A549 (cell line): Measurements from ENCODE around the gene UGT2B7. TPM values are rescaled to one million over a fixed set of nuclear protein-coding genes. Genes with fewer than 3 reads are reported as not detected.

Experiments used
- ATAC-seq, 2 experiments: fragments of 200-7000 bp in 1 of 2; fragments of >200 bp in 1 of 2; cut with Nextera tagmentation in 1 of 2; cut with Tn5 transposase in 1 of 2; 3 replicates each; pipeline versions ENCODE4 v1.8.0 to v1.9.1; 2018 to 2020; ENCODE audit warnings: mild to moderate bottlenecking in 1 of 2, moderate library complexity in 1 of 2
- CTCF ChIA-PET: fragments of 300-600 bp; sonication (Branson Sonifier 250); formaldehyde crosslinking; extraction: SDS; loops from one replicate; lab custom pipeline; 2021; ENCODE audit warnings: antibody characterized with exemption, inconsistent platforms; lab: Yijun Ruan, JAX
- POLR2A ChIA-PET: fragments of 350-600 bp; formaldehyde crosslinking; extraction: SDS; loops from one replicate; lab custom pipeline; 2021; ENCODE audit warnings: antibody characterized with exemption, inconsistent platforms; lab: Yijun Ruan, JAX
- DNase-seq, 2 experiments: peaks; one replicate each; pipeline versions ENCODE4 v3.0.0 to v3.0.0-alpha.2; 2011 to 2016; ENCODE audit warnings: low read depth in 1 of 2, low spot score in 1 of 2
- FAIRE-seq: peaks from 2 replicates; lab custom pipeline; 2011; peaks lifted over from hg19 to GRCh38; lab: Jason Lieb, UNC
- H3K27ac ChIP-seq, 2 experiments: fragments of >200 bp; sonication (Bioruptor Twin); formaldehyde crosslinking; 3 replicates each; pipeline ENCODE4 v1.5.1; 2016 to 2017
- H3K4me1 ChIP-seq: fragments of >200 bp; sonication (Bioruptor Twin); formaldehyde crosslinking; 3 replicates; pipeline ENCODE4 v1.6.1; 2016
- H3K4me2 ChIP-seq: fragments of >200 bp; sonication (Bioruptor Twin); formaldehyde crosslinking; 3 replicates; pipeline ENCODE4 v1.6.1; 2016
- H3K4me3 ChIP-seq: fragments of >200 bp; sonication (Bioruptor Twin); formaldehyde crosslinking; 3 replicates; pipeline ENCODE4 v1.5.1; 2016
- H3K9me3 ChIP-seq: fragments of >200 bp; sonication (Bioruptor Twin); formaldehyde crosslinking; 3 replicates; pipeline ENCODE4 v1.6.1; 2016
- BCL3 ChIP-seq: fragments of >200 bp; sonication (Bioruptor Twin); formaldehyde crosslinking; IDR thresholded peaks from 3 replicates; pipeline ENCODE4 v1.6.1; 2016
- CBX2 ChIP-seq: fragments of 200-600 bp; sonication (generic); IDR thresholded peaks from 2 replicates; pipeline ENCODE4 v1.6.1; 2016; ENCODE audit warnings: low read depth, mild to moderate bottlenecking, borderline replicate concordance
- CBX8 ChIP-seq: fragments of 200-600 bp; sonication (generic); IDR thresholded peaks from 2 replicates; pipeline ENCODE4 v1.6.1; 2016
- CTCF ChIP-seq: fragments of >200 bp; sonication (Bioruptor Twin); formaldehyde crosslinking; IDR thresholded peaks from 3 replicates; pipeline ENCODE4 v1.5.1; 2016
- EHF ChIP-seq: fragments of 250-450 bp; sonication (Bioruptor Pico); IDR thresholded peaks from 2 replicates; pipeline ENCODE4 v1.5.0; 2020; ENCODE audit warnings: mild to moderate bottlenecking
- EHMT2 ChIP-seq: fragments of 200-600 bp; sonication (generic); IDR thresholded peaks from 2 replicates; pipeline ENCODE4 v1.6.1; 2016; ENCODE audit warnings: antibody characterized with exemption, low read depth, mild to moderate bottlenecking, moderate library complexity
- FOSB ChIP-seq: fragments of 250-450 bp; sonication (Bioruptor Pico); IDR thresholded peaks from 2 replicates; pipeline ENCODE4 v1.5.0; 2020; ENCODE audit warnings: mild to moderate bottlenecking, moderate library complexity
- FOSL2 ChIP-seq, 2 experiments: fragments of 450-650 bp in 1 of 2; fragments of >200 bp in 1 of 2; sonication (Bioruptor Twin) in 1 of 2; formaldehyde crosslinking; IDR thresholded peaks; 2 replicates each; pipeline versions ENCODE4 v1.5.0 to v1.6.1; 2016 to 2020; ENCODE audit warnings: mild to moderate bottlenecking in 1 of 2, moderate library complexity in 1 of 2
- FOXS1 ChIP-seq: fragments of 250-450 bp; sonication (Bioruptor Pico); IDR thresholded peaks from 2 replicates; pipeline ENCODE4 v1.5.0; 2020; ENCODE audit warnings: mild to moderate bottlenecking, moderate library complexity
- HDAC2 ChIP-seq: fragments of 200-600 bp; sonication (generic); IDR thresholded peaks from 2 replicates; pipeline ENCODE4 v1.6.1; 2016
- KDM1A ChIP-seq: fragments of 200-600 bp; sonication (generic); IDR thresholded peaks from 2 replicates; pipeline ENCODE4 v1.6.1; 2016; ENCODE audit warnings: low read depth, mild to moderate bottlenecking
- KDM5A ChIP-seq: fragments of 200-600 bp; sonication (generic); IDR thresholded peaks from 2 replicates; pipeline ENCODE4 v1.6.1; 2016; ENCODE audit warnings: antibody characterized with exemption, mild to moderate bottlenecking
- MAX ChIP-seq: IDR thresholded peaks from 2 replicates; pipeline ENCODE4 v1.6.1; 2012
- NFE2L2 ChIP-seq: fragments of 150-350 bp; conservative IDR thresholded peaks from 2 replicates; pipeline ENCODE4 v1.6.1; 2014; ENCODE audit warnings: low read length
- PHF8 ChIP-seq: fragments of 200-600 bp; sonication (generic); IDR thresholded peaks from 2 replicates; pipeline ENCODE4 v1.6.1; 2016; ENCODE audit warnings: low read depth, mild to moderate bottlenecking, antibody characterized with exemption, moderate library complexity, borderline replicate concordance
- POLR2AphosphoS2 ChIP-seq: conservative IDR thresholded peaks from 2 replicates; pipeline ENCODE4 v1.6.1; 2012; ENCODE audit warnings: low read length, improper control_type of control experiment, inconsistent platforms
- RAD21 ChIP-seq, 2 experiments: fragments of >200 bp in 1 of 2; sonication (Bioruptor Twin) in 1 of 2; formaldehyde crosslinking in 1 of 2; IDR thresholded peaks in 1 of 2; conservative IDR thresholded peaks in 1 of 2; 2 replicates in 1 of 2; 3 replicates in 1 of 2; pipeline ENCODE4 v1.6.1; 2012 to 2018; ENCODE audit warnings: inconsistent platforms in 1 of 2
- RNF2 ChIP-seq: fragments of 200-600 bp; sonication (generic); IDR thresholded peaks from 2 replicates; pipeline ENCODE4 v1.6.1; 2016; ENCODE audit warnings: low read depth, mild to moderate bottlenecking, antibody characterized with exemption, moderate library complexity, borderline replicate concordance
- SREBF2 ChIP-seq: fragments of 450-650 bp; IDR thresholded peaks from 2 replicates; pipeline ENCODE4 v1.6.1; 2014; ENCODE audit warnings: mild to moderate bottlenecking, moderate library complexity
- TFCP2L1 ChIP-seq: fragments of 250-450 bp; sonication (Bioruptor Pico); IDR thresholded peaks from 2 replicates; pipeline ENCODE4 v1.5.0; 2021; ENCODE audit warnings: mild to moderate bottlenecking
- ZC3H11A ChIP-seq: fragments of 450-650 bp; IDR thresholded peaks from 2 replicates; pipeline ENCODE4 v1.6.1; 2014; ENCODE audit warnings: antibody characterized with exemption, mild to moderate bottlenecking
- ZFP36 ChIP-seq: fragments of 450-650 bp; IDR thresholded peaks from 2 replicates; pipeline ENCODE4 v1.6.1; 2014; ENCODE audit warnings: borderline replicate concordance; ENCODE audit not compliant: partially characterized antibody
- WGBS: methylation state at CpG from one replicate; pipeline ENCODE4 v1.1.6; 2017; ENCODE audit errors: missing lambda C conversion rate; 5-methylcytosine and 5-hydroxymethylcytosine counted together
- polyA plus RNA-seq, 4 experiments: library from polyadenylated mRNA; depleted of rRNA in 3 of 4; stranded (reverse); fragments of >200 nt; fragmentation: RNase III in 1 of 4; extraction: RNeasy Plus Mini Kit Qiagen cat#74134 plus additional on column Dnase treatment in 1 of 4; gene quantifications; 2 replicates in 3 of 4; 3 replicates in 1 of 4; pipeline ENCODE4 v1.2.3, GENCODE V29; 2011 to 2017

Gene UGT2B7
- polyA plus RNA-seq, 2 of the 4 experiments (the other 2 are of a cell fraction): 0.22 to 0.78 TPM

GRCh38 chr4:69056150-69056549, 40.1 kb upstream of the UGT2B7 start:
- Histone ChIP-seq H3K4me2 (no peak overlapping the region), H3K27ac (peak overlapping the region; percentile 53 to 71; a peak in 5 of 6 replicates), H3K4me3 (no peak overlapping the region), H3K9me3 (no peaks in the 10 kb centered on the region), H3K4me1 (peaks cover 26% of the 10 kb centered on the region)
- DNase-seq (no peak), ATAC-seq (no peak), FAIRE-seq (no peak)
- ChIA-PET CTCF (no interaction called here), POLR2A (no interaction called here)
- TF ChIP-seq EHF (CRISPR knock-in tag) (no peak), RNF2 (no peak), MAX (no peak), TFCP2L1 (CRISPR knock-in tag) (no peak), EHMT2 (no peak), CBX8 (no peak), FOSL2 (IDR thresholded peaks at IDR 0.05) (no peak), FOSL2 (CRISPR knock-in tag; IDR thresholded peaks at IDR 0.05) (no peak), POLR2AphosphoS2 (no peak), RAD21 (conservative IDR thresholded peaks at IDR 0.05 in 1 of 2, IDR thresholded peaks at IDR 0.05 in 1 of 2) (no peak), ZFP36 (no peak), ZC3H11A (no peak), KDM1A (no peak), BCL3 (no peak), SREBF2 (no peak), HDAC2 (no peak), PHF8 (no peak), CTCF (no peak), CBX2 (no peak), KDM5A (no peak), FOXS1 (CRISPR knock-in tag) (no peak)
- WGBS: 92% methylated on average over 6 of the region's 6 CpGs

GRCh38 chr4:69056921-69057550, 39.2 kb upstream of the UGT2B7 start:
- Histone ChIP-seq H3K4me2 (peak overlapping the region; percentile 28; the same call in 2 of the 3 replicates), H3K9me3 (no peaks in the 10 kb centered on the region), H3K4me3 (no peak overlapping the region), H3K27ac (peak overlapping the region; percentile 71 to 79), H3K4me1 (peaks cover 26% of the 10 kb centered on the region)
- ATAC-seq (no peak), FAIRE-seq (no peak), DNase-seq (no peak)
- WGBS: 54% methylated on average over 4 of the region's 4 CpGs
- TF ChIP-seq NFE2L2 (peak; percentile 52; the same call in 1 of the 2 replicates), FOSB (CRISPR knock-in tag) (no peak)
- CTCF ChIA-PET: no interaction called here
- POLR2A ChIA-PET: no interaction called here
